ENCODE measurements around the gene ORAI1.

ORAI1 gene

DNA sequence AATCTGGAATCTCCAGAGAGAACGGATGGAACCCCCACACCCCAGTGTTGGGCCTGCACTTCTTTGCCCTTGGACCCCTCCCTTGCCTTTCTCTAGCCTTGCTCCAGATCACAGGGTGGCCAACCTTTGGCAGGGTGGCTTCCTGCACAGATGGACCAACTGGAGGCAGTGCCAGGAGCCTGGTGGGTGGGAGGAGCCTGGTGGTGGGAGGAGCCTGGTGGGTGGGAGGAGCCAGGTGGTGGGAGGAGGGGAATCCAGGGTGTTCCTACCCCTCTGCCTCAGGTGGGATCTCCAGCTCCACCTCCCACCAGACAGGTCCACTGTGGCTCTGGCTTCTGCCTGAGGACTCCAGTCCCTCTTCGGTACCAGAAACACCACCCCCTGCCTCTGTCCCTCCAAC is 15.0 kb upstream of the ORAI1 start (continued):
- TF ChIP-seq SP3 (tag by site-specific recombination; IDR thresholded peaks at IDR 0.05) (peak; percentile 55), ZNF114 (tag by site-specific recombination; IDR thresholded peaks at IDR 0.05) (no peak), ZNF155 (tag by site-specific recombination; IDR thresholded peaks at IDR 0.05) (no peak), ZNF184 (tag by site-specific recombination; IDR thresholded peaks at IDR 0.05) (no peak), ZNF548 (tag by site-specific recombination; IDR thresholded peaks at IDR 0.05) (no peak), ZNF747 (tag by site-specific recombination; IDR thresholded peaks at IDR 0.05) (no peak), ZNF23 (tag by site-specific recombination; IDR thresholded peaks at IDR 0.05; ENCODE audit: borderline replicate concordance) (no peak), ZNF292 (tag by site-specific recombination; IDR thresholded peaks at IDR 0.05; ENCODE audit: borderline replicate concordance, low read depth) (no peak), ZBTB21 (tag by site-specific recombination; IDR thresholded peaks at IDR 0.05) (no peak), GLIS1 (tag by site-specific recombination; IDR thresholded peaks at IDR 0.05) (peak; percentile 23; the same call in 1 of the 2 replicates), ZSCAN23 (tag by site-specific recombination; IDR thresholded peaks at IDR 0.05) (no peak), ZNF121 (tag by site-specific recombination; IDR thresholded peaks at IDR 0.05) (no peak), SP2 (tag by site-specific recombination; IDR thresholded peaks at IDR 0.05) (peak; percentile 36), ZNF248 (tag by site-specific recombination; IDR thresholded peaks at IDR 0.05) (no peak), RBAK (tag by site-specific recombination; IDR thresholded peaks at IDR 0.05) (no peak), GLI4 (tag by site-specific recombination; IDR thresholded peaks at IDR 0.05) (no peak), ZNF660 (tag by site-specific recombination; IDR thresholded peaks at IDR 0.05) (no peak)
- TF ChIP-seq, protein P1, sequence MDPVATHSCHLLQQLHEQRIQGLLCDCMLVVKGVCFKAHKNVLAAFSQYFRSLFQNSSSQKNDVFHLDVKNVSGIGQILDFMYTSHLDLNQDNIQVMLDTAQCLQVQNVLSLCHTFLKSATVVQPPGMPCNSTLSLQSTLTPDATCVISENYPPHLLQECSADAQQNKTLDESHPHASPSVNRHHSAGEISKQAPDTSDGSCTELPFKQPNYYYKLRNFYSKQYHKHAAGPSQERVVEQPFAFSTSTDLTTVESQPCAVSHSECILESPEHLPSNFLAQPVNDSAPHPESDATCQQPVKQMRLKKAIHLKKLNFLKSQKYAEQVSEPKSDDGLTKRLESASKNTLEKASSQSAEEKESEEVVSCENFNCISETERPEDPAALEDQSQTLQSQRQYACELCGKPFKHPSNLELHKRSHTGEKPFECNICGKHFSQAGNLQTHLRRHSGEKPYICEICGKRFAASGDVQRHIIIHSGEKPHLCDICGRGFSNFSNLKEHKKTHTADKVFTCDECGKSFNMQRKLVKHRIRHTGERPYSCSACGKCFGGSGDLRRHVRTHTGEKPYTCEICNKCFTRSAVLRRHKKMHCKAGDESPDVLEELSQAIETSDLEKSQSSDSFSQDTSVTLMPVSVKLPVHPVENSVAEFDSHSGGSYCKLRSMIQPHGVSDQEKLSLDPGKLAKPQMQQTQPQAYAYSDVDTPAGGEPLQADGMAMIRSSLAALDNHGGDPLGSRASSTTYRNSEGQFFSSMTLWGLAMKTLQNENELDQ (tag by site-specific recombination; IDR thresholded peaks at IDR 0.05; ENCODE audit: low read depth): no peak
- TF ChIP-seq, protein P2, sequence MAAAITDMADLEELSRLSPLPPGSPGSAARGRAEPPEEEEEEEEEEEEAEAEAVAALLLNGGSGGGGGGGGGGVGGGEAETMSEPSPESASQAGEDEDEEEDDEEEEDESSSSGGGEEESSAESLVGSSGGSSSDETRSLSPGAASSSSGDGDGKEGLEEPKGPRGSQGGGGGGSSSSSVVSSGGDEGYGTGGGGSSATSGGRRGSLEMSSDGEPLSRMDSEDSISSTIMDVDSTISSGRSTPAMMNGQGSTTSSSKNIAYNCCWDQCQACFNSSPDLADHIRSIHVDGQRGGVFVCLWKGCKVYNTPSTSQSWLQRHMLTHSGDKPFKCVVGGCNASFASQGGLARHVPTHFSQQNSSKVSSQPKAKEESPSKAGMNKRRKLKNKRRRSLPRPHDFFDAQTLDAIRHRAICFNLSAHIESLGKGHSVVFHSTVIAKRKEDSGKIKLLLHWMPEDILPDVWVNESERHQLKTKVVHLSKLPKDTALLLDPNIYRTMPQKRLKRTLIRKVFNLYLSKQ (tag by site-specific recombination; IDR thresholded peaks at IDR 0.05; ENCODE audit: borderline replicate concordance): no peak

DNA sequence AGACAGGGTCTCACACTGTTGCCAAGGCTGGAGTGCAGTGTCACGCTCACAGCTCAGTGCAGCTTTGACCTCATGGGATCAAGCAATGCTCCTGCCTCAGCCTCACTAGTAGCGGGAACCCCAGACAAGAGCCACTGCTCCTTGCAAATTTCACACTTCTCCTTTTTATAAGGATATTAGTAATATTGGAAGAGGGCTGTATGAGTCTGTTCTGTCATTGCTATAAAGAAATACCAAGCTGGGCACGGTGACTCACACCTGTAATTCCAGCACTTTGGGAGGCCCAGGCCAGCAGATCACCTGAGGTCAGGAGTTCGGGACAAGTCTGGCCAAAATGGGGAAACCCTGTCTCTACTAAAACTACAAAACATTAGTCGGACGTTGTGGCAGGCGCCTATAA is 12.9 kb upstream of the ORAI1 start:
- H3K9me3 ChIP-seq (ENCODE audit: control insufficient read depth, insufficient read depth, low read depth, low read length): no peaks in the 10 kb centered on the region
- no peak overlapping the region for H3K4me3 ChIP-seq (ENCODE audit: low read depth, low read length)
- H3K27ac ChIP-seq (ENCODE audit: extremely low read depth, low read depth, low read length): no peak overlapping the region
- ChIA-PET POLR2A (interaction anchor here (0.7 kb wide), 1 partner anchor 131 kb away, joined by 3 read pairs; no protein-coding TSS in a partner anchor), CTCF (no interaction called here)
- no peaks in the 10 kb centered on the region for H3K36me3 ChIP-seq (ENCODE audit: control insufficient read depth in 2 of 2, insufficient read depth in 1 of 2, low read length in 2 of 2)
- H3K4me1 ChIP-seq (ENCODE audit: control insufficient read depth, insufficient read depth, low read length): peaks cover 6% of the 10 kb centered on the region; the same call in 1 of the 2 replicates
- TF ChIP-seq YY2 (tag by site-specific recombination; IDR thresholded peaks at IDR 0.05) (no peak), ZNF146 (tag by site-specific recombination; IDR thresholded peaks at IDR 0.05) (no peak), REPIN1 (tag by site-specific recombination; IDR thresholded peaks at IDR 0.05; ENCODE audit: low read depth) (no peak), ZNF391 (tag by site-specific recombination; IDR thresholded peaks at IDR 0.05; ENCODE audit: borderline replicate concordance, low read depth) (no peak), ZNF629 (tag by site-specific recombination; IDR thresholded peaks at IDR 0.05) (no peak), MEIS1 (CRISPR knock-in tag; IDR thresholded peaks at IDR 0.05; ENCODE audit: borderline replicate concordance) (no peak), ZNF544 (tag by site-specific recombination; IDR thresholded peaks at IDR 0.05) (no peak), ZNF837 (tag by site-specific recombination; IDR thresholded peaks at IDR 0.05) (no peak), ZNF560 (tag by site-specific recombination; IDR thresholded peaks at IDR 0.05; ENCODE audit: borderline replicate concordance) (no peak), ZNF830 (tag by site-specific recombination; IDR thresholded peaks at IDR 0.05; ENCODE audit: low read depth) (no peak)
- TF ChIP-seq, protein P3, sequence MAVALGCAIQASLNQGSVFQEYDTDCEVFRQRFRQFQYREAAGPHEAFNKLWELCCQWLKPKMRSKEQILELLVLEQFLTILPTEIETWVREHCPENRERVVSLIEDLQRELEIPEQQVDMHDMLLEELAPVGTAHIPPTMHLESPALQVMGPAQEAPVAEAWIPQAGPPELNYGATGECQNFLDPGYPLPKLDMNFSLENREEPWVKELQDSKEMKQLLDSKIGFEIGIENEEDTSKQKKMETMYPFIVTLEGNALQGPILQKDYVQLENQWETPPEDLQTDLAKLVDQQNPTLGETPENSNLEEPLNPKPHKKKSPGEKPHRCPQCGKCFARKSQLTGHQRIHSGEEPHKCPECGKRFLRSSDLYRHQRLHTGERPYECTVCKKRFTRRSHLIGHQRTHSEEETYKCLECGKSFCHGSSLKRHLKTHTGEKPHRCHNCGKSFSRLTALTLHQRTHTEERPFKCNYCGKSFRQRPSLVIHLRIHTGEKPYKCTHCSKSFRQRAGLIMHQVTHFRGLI (tag by site-specific recombination; IDR thresholded peaks at IDR 0.05): no peak
- TF ChIP-seq, protein P4, sequence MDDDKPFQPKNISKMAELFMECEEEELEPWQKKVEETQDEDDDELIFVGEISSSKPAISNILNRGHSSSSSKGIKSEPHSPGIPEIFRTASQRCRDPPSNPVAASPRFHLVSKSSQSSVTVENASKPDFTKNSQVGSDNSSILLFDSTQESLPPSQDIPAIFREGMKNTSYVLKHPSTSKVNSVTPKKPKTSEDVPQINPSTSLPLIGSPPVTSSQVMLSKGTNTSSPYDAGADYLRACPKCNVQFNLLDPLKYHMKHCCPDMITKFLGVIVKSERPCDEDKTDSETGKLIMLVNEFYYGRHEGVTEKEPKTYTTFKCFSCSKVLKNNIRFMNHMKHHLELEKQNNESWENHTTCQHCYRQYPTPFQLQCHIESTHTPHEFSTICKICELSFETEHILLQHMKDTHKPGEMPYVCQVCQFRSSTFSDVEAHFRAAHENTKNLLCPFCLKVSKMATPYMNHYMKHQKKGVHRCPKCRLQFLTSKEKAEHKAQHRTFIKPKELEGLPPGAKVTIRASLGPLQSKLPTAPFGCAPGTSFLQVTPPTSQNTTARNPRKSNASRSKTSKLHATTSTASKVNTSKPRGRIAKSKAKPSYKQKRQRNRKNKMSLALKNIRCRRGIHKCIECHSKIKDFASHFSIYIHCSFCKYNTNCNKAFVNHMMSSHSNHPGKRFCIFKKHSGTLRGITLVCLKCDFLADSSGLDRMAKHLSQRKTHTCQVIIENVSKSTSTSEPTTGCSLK (tag by site-specific recombination; IDR thresholded peaks at IDR 0.05): no peak

Measured in HEK293 (cell line).